ENCODE results near the gene BCAR3. TPM values are rescaled to one million over a fixed set of nuclear protein-coding genes. Genes with fewer than 3 reads are reported as not detected.

BCAR3 gene
- total RNA-seq, 2 donors from 2014 or later, result 7.9 to 10.9 TPM

GRCh38 chr1:93636712-93637111 is 44.9 kb downstream of the BCAR3 start:
- H3K27ac ChIP-seq, result no peak overlapping the region
- no peaks in the 10 kb centered on the region for H3K9me3 ChIP-seq
- H3K36me3 ChIP-seq (replicated peaks in 1 of 2; ENCODE audit: insufficient read depth in 1 of 2, low read depth in 2 of 2), result no peaks in the 10 kb centered on the region
- intact Hi-C loops (cut with DNase I), result no loop called here
- DNase-seq, result no peak
- H3K4me3 ChIP-seq, result no peak overlapping the region
- no peak for ATAC-seq
- no peak for TF ChIP-seq CTCF (IDR thresholded peaks at IDR 0.05)
- TF ChIP-seq POLR2A (IDR thresholded peaks at IDR 0.05), result no peak
- no peaks in the 10 kb centered on the region for H3K27me3 ChIP-seq
- 93 to 97% methylated on average over 3 of the region's 3 CpGs for WGBS, 2 donors
- peaks cover 5% of the 10 kb centered on the region for H3K4me1 ChIP-seq

- Histone ChIP-seq H3K4me1 (peaks cover 5% of the 10 kb centered on the region), H3K9me3 (no peaks in the 10 kb centered on the region), H3K27me3 (no peaks in the 10 kb centered on the region), H3K4me3 (no peak overlapping the region), H3K36me3 (replicated peaks in 1 of 2; ENCODE audit: insufficient read depth in 1 of 2, low read depth in 2 of 2) (no peaks in the 10 kb centered on the region), H3K27ac (no peak overlapping the region)
- intact Hi-C loops (cut with DNase I), result no loop called here
- no peak for DNase-seq
- ATAC-seq, result no peak
- 86 to 91% methylated on average over 13 to 14 of the region's 14 CpGs for WGBS, 2 donors
- no peak for TF ChIP-seq CTCF (IDR thresholded peaks at IDR 0.05)
- no peak for TF ChIP-seq POLR2A (IDR thresholded peaks at IDR 0.05)
Measured at GRCh38 chr1:93635614-93636543, 45.8 kb downstream of the BCAR3 start.

GRCh38 chr1:93633313-93633712 is 48.3 kb downstream of the BCAR3 start:
- intact Hi-C loops (cut with DNase I), result loop anchor here (5.0 kb wide), 1 partner anchor 184 kb away; no protein-coding TSS in a partner anchor
- no peak for TF ChIP-seq CTCF (IDR thresholded peaks at IDR 0.05)
- no peak for TF ChIP-seq POLR2A (IDR thresholded peaks at IDR 0.05)
- H3K4me1 ChIP-seq, result no peaks in the 10 kb centered on the region
- H3K27ac ChIP-seq, result no peak overlapping the region
- no peaks in the 10 kb centered on the region for H3K36me3 ChIP-seq (replicated peaks in 1 of 2; ENCODE audit: insufficient read depth in 1 of 2, low read depth in 2 of 2)
- H3K27me3 ChIP-seq, result no peaks in the 10 kb centered on the region
- H3K4me3 ChIP-seq, result no peak overlapping the region
- no peaks in the 10 kb centered on the region for H3K9me3 ChIP-seq
- no peak for ATAC-seq
- DNase-seq, result no peak
- 96 to 100% methylated on average over 4 of the region's 4 CpGs for WGBS, 2 donors

GRCh38 chr1:93631626-93632365 is 49.8 kb downstream of the BCAR3 start:
- no peak overlapping the region for H3K27ac ChIP-seq
- DNase-seq, result no peak
- H3K27me3 ChIP-seq, result no peaks in the 10 kb centered on the region
- WGBS, 2 donors, result 76 to 86% methylated on average over 3 to 5 of the region's 5 CpGs
- intact Hi-C loops (cut with DNase I), result loop anchor here (5.0 kb wide), 1 partner anchor 186 kb away; no protein-coding TSS in a partner anchor
- TF ChIP-seq CTCF (IDR thresholded peaks at IDR 0.05) (peak in 1 of 7 experiments; percentile 19), POLR2A (IDR thresholded peaks at IDR 0.05) (no peak)
- H3K4me1 ChIP-seq, result no peaks in the 10 kb centered on the region
- no peaks in the 10 kb centered on the region for H3K36me3 ChIP-seq (replicated peaks in 1 of 2; ENCODE audit: insufficient read depth in 1 of 2, low read depth in 2 of 2)
- no peak for ATAC-seq
- H3K4me3 ChIP-seq, result no peak overlapping the region
- no peaks in the 10 kb centered on the region for H3K9me3 ChIP-seq
